Measurements from ENCODE around the gene SVOP.
"Not testable (repeated sequence)": the region's sequence is repeated elsewhere in the genome, so short reads cannot be mapped to it uniquely, and the experiment has no call there.

SVOP gene

GRCh38 chr12:109029411-109029810, 8.5 kb upstream of the SVOP start:
- no peak for DNase-seq (ENCODE audit: low read depth)

- not testable (repeated sequence) for DNase-seq (ENCODE audit: low read depth)
Observed at GRCh38 chr12:109028624-109029023, 7.8 kb upstream of the SVOP start.

- DNase-seq (ENCODE audit: low read depth), result no peak
Observed at GRCh38 chr12:109027767-109028166, 6.9 kb upstream of the SVOP start.

- no peak for DNase-seq (ENCODE audit: low read depth)
Observed at GRCh38 chr12:109020146-109020795, 597 bp downstream of the SVOP start.

GRCh38 chr12:109018296-109018695, 2.6 kb downstream of the SVOP start:
- no peak for DNase-seq (ENCODE audit: low read depth)

GRCh38 chr12:109016978-109017377, 3.9 kb downstream of the SVOP start:
- no peak for DNase-seq (ENCODE audit: low read depth)

GRCh38 chr12:109016016-109016415, 4.9 kb downstream of the SVOP start:
- no peak for DNase-seq (ENCODE audit: low read depth)

- no peak for DNase-seq (ENCODE audit: low read depth)
Observed at GRCh38 chr12:109014984-109015765, 5.7 kb downstream of the SVOP start.

GRCh38 chr12:109010259-109010658, 10.6 kb downstream of the SVOP start:
- no peak for DNase-seq (ENCODE audit: low read depth)

- no peak for DNase-seq (ENCODE audit: low read depth)
Observed at GRCh38 chr12:109009766-109010165, 11.1 kb downstream of the SVOP start.

- DNase-seq (ENCODE audit: low read depth), result no peak
Observed at GRCh38 chr12:109004017-109004416, 16.9 kb downstream of the SVOP start.

GRCh38 chr12:108996320-108996719, 24.5 kb downstream of the SVOP start:
- DNase-seq (ENCODE audit: low read depth), result no peak

GRCh38 chr12:108995370-108995992, 25.4 kb downstream of the SVOP start:
- no peak for DNase-seq (ENCODE audit: low read depth)

- not testable (repeated sequence) for DNase-seq (ENCODE audit: low read depth)
Observed at GRCh38 chr12:108990103-108990502, 30.8 kb downstream of the SVOP start.

GRCh38 chr12:108989376-108989775, 31.5 kb downstream of the SVOP start:
- no peak for DNase-seq (ENCODE audit: low read depth)

GRCh38 chr12:108985750-108986149, 35.1 kb downstream of the SVOP start:
- no peak for DNase-seq (ENCODE audit: low read depth)

GRCh38 chr12:108983227-108983626, 37.6 kb downstream of the SVOP start:
- no peak for DNase-seq (ENCODE audit: low read depth)

GRCh38 chr12:108982621-108983219, 38.1 kb downstream of the SVOP start:
- no peak for DNase-seq (ENCODE audit: low read depth)

- DNase-seq (ENCODE audit: low read depth), result no peak
Observed at GRCh38 chr12:108981835-108982234, 39.0 kb downstream of the SVOP start.

- DNase-seq (ENCODE audit: low read depth), result no peak
Observed at GRCh38 chr12:108980831-108981618, 39.8 kb downstream of the SVOP start.

GRCh38 chr12:108977360-108977759, 43.5 kb downstream of the SVOP start:
- no peak for DNase-seq (ENCODE audit: low read depth)

- DNase-seq (ENCODE audit: low read depth), result no peak
Observed at GRCh38 chr12:108975024-108975593, 45.8 kb downstream of the SVOP start.
